ENCODE data around the gene LTF.

- no peak for TF ChIP-seq CTCF (IDR thresholded peaks at IDR 0.05)
- TF ChIP-seq POLR2A (IDR thresholded peaks at IDR 0.05) = no peak
These were observed 50.8 kb downstream of the LTF start for GRCh38 chr3:46413951-46414350.
